ENCODE results near the gene SERPINE1.
A peak's percentile ranks its signal among the peaks of the same experiment; 100 is the strongest.

SERPINE1 gene

DNA sequence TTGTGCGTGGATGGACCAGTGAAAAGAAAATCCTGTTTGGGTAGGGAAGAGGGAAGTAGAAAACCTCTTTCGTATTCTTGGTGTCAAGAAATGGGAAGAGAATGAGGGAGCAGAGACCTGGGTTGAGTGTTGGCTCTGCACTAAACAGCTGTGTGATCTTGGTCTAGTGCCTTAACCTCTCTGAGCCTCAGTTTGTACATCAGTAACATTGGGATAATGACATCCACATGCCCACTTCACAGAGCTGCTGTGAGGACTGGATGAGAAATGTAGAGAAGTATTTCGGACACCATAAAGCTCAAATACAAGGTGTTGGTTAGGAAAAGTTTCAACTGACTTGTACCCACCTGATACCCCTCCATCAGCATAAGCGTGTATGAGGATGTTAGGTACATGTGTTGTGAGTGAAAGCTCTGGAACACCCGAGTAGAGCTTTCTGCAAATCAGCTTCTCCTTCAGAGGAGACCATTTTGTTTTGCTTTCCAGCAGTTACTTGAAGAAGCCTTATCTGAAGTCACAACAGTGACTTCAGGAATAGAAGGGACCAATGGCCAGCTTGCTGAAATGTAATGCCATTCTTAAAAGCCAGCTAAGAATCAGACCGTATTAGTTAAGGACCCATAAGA lies 30.5 kb upstream of the SERPINE1 start:
- Histone ChIP-seq H3K4me3 (ENCODE audit: severe bottlenecking) (no peak overlapping the region), H3K4me1 (ENCODE audit: insufficient read depth, poor library complexity, severe bottlenecking) (peaks cover 26% of the 10 kb centered on the region), H3K36me3 (ENCODE audit: low read depth) (no peaks in the 10 kb centered on the region), H3K27ac (ENCODE audit: poor library complexity, severe bottlenecking) (peak overlapping the region; percentile 84), H3K27me3 (ENCODE audit: insufficient read depth, poor library complexity, severe bottlenecking) (no peaks in the 10 kb centered on the region), H3K9me3 (ENCODE audit: severe bottlenecking) (no peaks in the 10 kb centered on the region)
- TF ChIP-seq, protein P1, sequence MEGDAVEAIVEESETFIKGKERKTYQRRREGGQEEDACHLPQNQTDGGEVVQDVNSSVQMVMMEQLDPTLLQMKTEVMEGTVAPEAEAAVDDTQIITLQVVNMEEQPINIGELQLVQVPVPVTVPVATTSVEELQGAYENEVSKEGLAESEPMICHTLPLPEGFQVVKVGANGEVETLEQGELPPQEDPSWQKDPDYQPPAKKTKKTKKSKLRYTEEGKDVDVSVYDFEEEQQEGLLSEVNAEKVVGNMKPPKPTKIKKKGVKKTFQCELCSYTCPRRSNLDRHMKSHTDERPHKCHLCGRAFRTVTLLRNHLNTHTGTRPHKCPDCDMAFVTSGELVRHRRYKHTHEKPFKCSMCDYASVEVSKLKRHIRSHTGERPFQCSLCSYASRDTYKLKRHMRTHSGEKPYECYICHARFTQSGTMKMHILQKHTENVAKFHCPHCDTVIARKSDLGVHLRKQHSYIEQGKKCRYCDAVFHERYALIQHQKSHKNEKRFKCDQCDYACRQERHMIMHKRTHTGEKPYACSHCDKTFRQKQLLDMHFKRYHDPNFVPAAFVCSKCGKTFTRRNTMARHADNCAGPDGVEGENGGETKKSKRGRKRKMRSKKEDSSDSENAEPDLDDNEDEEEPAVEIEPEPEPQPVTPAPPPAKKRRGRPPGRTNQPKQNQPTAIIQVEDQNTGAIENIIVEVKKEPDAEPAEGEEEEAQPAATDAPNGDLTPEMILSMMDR (IDR thresholded peaks at IDR 0.05; ENCODE audit: poor library complexity, severe bottlenecking) = no peak
- DNase-seq (ENCODE audit: low spot score) (no peak), ATAC-seq (ENCODE audit: low read depth) (no peak)

DNA sequence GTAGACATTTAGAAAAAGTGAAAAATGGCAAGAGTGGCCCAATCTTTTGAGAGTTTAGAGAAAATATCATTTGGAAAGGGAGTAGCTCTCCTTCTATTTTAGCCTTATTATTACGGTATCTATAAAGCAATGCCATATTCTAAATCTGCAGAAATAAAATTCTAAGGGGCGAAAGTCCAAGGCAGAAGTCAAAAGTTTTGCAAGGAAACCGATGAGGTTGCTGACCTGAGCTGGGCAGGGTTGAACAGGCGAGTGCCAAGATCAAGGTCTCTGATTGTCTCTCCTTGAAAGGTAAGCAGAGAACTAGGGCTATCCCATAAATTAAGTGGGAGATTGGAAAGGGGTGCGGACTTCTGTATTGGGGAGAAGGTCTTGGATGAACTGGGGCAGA lies 30.0 kb upstream of the SERPINE1 start:
- H3K27me3 ChIP-seq (ENCODE audit: insufficient read depth, poor library complexity, severe bottlenecking) = no peaks in the 10 kb centered on the region
- ATAC-seq (ENCODE audit: low read depth) (no peak), DNase-seq (ENCODE audit: low spot score) (no peak)
- H3K27ac ChIP-seq (ENCODE audit: poor library complexity, severe bottlenecking) = peak overlapping the region; percentile 84
- no peaks in the 10 kb centered on the region for H3K36me3 ChIP-seq (ENCODE audit: low read depth)
- H3K4me1 ChIP-seq (ENCODE audit: insufficient read depth, poor library complexity, severe bottlenecking) = peaks cover 26% of the 10 kb centered on the region
- H3K4me3 ChIP-seq (ENCODE audit: severe bottlenecking) = no peak overlapping the region
- no peaks in the 10 kb centered on the region for H3K9me3 ChIP-seq (ENCODE audit: severe bottlenecking)
- TF ChIP-seq, protein P1 (IDR thresholded peaks at IDR 0.05; ENCODE audit: poor library complexity, severe bottlenecking) = no peak

- TF ChIP-seq, protein P1 (IDR thresholded peaks at IDR 0.05; ENCODE audit: poor library complexity, severe bottlenecking) = no peak
- Histone ChIP-seq H3K27me3 (ENCODE audit: insufficient read depth, poor library complexity, severe bottlenecking) (no peaks in the 10 kb centered on the region), H3K9me3 (ENCODE audit: severe bottlenecking) (no peaks in the 10 kb centered on the region), H3K27ac (ENCODE audit: poor library complexity, severe bottlenecking) (peak overlapping the region; percentile 84), H3K4me1 (ENCODE audit: insufficient read depth, poor library complexity, severe bottlenecking) (peaks cover 26% of the 10 kb centered on the region), H3K36me3 (ENCODE audit: low read depth) (no peaks in the 10 kb centered on the region), H3K4me3 (ENCODE audit: severe bottlenecking) (no peak overlapping the region)
- DNase-seq (ENCODE audit: low spot score) = no peak
- ATAC-seq (ENCODE audit: low read depth) = no peak
Measured at GRCh38 chr7:101097561-101097960, 29.3 kb upstream of the SERPINE1 start.

- no peaks in the 10 kb centered on the region for H3K27me3 ChIP-seq (ENCODE audit: insufficient read depth, poor library complexity, severe bottlenecking)
- H3K4me1 ChIP-seq (ENCODE audit: insufficient read depth, poor library complexity, severe bottlenecking) = peaks cover 20% of the 10 kb centered on the region
- DNase-seq (ENCODE audit: low spot score) (peak; percentile 95), ATAC-seq (ENCODE audit: low read depth) (peak; percentile 90)
- no peaks in the 10 kb centered on the region for H3K9me3 ChIP-seq (ENCODE audit: severe bottlenecking)
- H3K27ac ChIP-seq (ENCODE audit: poor library complexity, severe bottlenecking) = peak overlapping the region; percentile 84
- H3K36me3 ChIP-seq (ENCODE audit: low read depth) = no peaks in the 10 kb centered on the region
- TF ChIP-seq, protein P1 (IDR thresholded peaks at IDR 0.05; ENCODE audit: poor library complexity, severe bottlenecking) = no peak
- H3K4me3 ChIP-seq (ENCODE audit: severe bottlenecking) = no peak overlapping the region
Measured at GRCh38 chr7:101099969-101100781, 26.7 kb upstream of the SERPINE1 start.

All from RWPE2 (cell line).